HL-60/S4 treated with phorbol 12-myristate 13-acetate at 8.2 ng/mL for 4 days and 3 days (cell line): ENCODE data around the gene VWF.
"Not testable (repeated sequence)": the region's sequence is repeated elsewhere in the genome, so short reads cannot be mapped to it uniquely, and the experiment has no call there.

ENCODE experiments used
- in situ Hi-C: fragments of 300-500 bp; cut with MboI; formaldehyde crosslinking; loops from 2 replicates; pipeline ENCODE4 v1.15.0; 2022; ENCODE audit warnings: low sequenced_read_pairs

VWF gene

GRCh38 chr12:6146509-6146908 lies 22.0 kb upstream of the VWF start:
- in situ Hi-C loops: no loop called here

GRCh38 chr12:6145564-6145963 lies 21.1 kb upstream of the VWF start:
- in situ Hi-C loops: no loop called here

GRCh38 chr12:6143303-6143675 lies 18.8 kb upstream of the VWF start:
- in situ Hi-C loops: no loop called here

- in situ Hi-C loops: not testable (repeated sequence)
Observed at GRCh38 chr12:6142368-6143302, 18.2 kb upstream of the VWF start.

GRCh38 chr12:6141731-6142367 lies 17.4 kb upstream of the VWF start:
- in situ Hi-C loops: not testable (repeated sequence)

- in situ Hi-C loops: no loop called here
Observed at GRCh38 chr12:6140651-6141447, 16.4 kb upstream of the VWF start.

GRCh38 chr12:6135071-6135470 lies 10.6 kb upstream of the VWF start:
- in situ Hi-C loops: no loop called here

- in situ Hi-C loops: no loop called here
Observed at GRCh38 chr12:6133642-6134041, 9.2 kb upstream of the VWF start.

GRCh38 chr12:6132496-6132895 lies 8.0 kb upstream of the VWF start:
- in situ Hi-C loops: no loop called here

GRCh38 chr12:6125310-6125608 lies 789 bp upstream of the VWF start:
- in situ Hi-C loops: no loop called here

GRCh38 chr12:6123258-6123657 lies 1.2 kb downstream of the VWF start:
- in situ Hi-C loops: no loop called here

- in situ Hi-C loops: no loop called here
Observed at GRCh38 chr12:6122201-6122600, 2.3 kb downstream of the VWF start.

GRCh38 chr12:6120796-6121473 lies 3.5 kb downstream of the VWF start:
- in situ Hi-C loops: no loop called here

GRCh38 chr12:6118891-6119568 lies 5.4 kb downstream of the VWF start:
- in situ Hi-C loops: no loop called here

GRCh38 chr12:6116471-6117021 lies 7.9 kb downstream of the VWF start:
- in situ Hi-C loops: no loop called here

- in situ Hi-C loops: no loop called here
Observed at GRCh38 chr12:6115389-6115788, 9.1 kb downstream of the VWF start.

GRCh38 chr12:6114476-6114870 lies 10.0 kb downstream of the VWF start:
- in situ Hi-C loops: no loop called here

GRCh38 chr12:6113691-6114475 lies 10.6 kb downstream of the VWF start:
- in situ Hi-C loops: no loop called here

- in situ Hi-C loops: no loop called here
Observed at GRCh38 chr12:6112004-6112403, 12.5 kb downstream of the VWF start.

GRCh38 chr12:6110006-6110405 lies 14.5 kb downstream of the VWF start:
- in situ Hi-C loops: no loop called here
